SJSA1 (cell line): ENCODE results near the gene PELI2. TPM values are rescaled to one million over a fixed set of nuclear protein-coding genes. Genes with fewer than 3 reads are reported as not detected.
A peak's percentile ranks its signal among the peaks of the same experiment; 100 is the strongest.

Source experiments
- DNase-seq, 2 experiments: peaks; one replicate each; pipeline ENCODE4 v3.0.0-alpha.2; 2015 to 2020; ENCODE audit warnings: low spot score in 2 of 2, low read depth in 1 of 2
- H3K27ac ChIP-seq: fragments of 250-450 bp; sonication (Bioruptor Pico); 2 replicates; pipeline ENCODE4 v1.5.1; 2020; ENCODE audit warnings: mild to moderate bottlenecking, moderate library complexity
- H3K27me3 ChIP-seq: fragments of 250-450 bp; sonication (Bioruptor Pico); replicated peaks from 2 replicates; pipeline ENCODE4 v1.5.1; 2020; ENCODE audit warnings: mild to moderate bottlenecking, moderate library complexity
- H3K36me3 ChIP-seq: fragments of 250-450 bp; sonication (Bioruptor Pico); 2 replicates; pipeline ENCODE4 v1.5.1; 2020; ENCODE audit warnings: mild to moderate bottlenecking
- H3K4me1 ChIP-seq: fragments of 250-450 bp; sonication (Bioruptor Pico); replicated peaks from 2 replicates; pipeline ENCODE4 v1.6.1; 2021; ENCODE audit warnings: mild to moderate bottlenecking
- H3K4me3 ChIP-seq: fragments of 250-450 bp; sonication (Bioruptor Pico); 2 replicates; pipeline ENCODE4 v1.5.1; 2020; ENCODE audit warnings: mild to moderate bottlenecking
- H3K9me3 ChIP-seq: fragments of 250-450 bp; sonication (Bioruptor Pico); replicated peaks from 2 replicates; pipeline ENCODE4 v1.5.1; 2020; ENCODE audit warnings: mild to moderate bottlenecking
- total RNA-seq: library from RNA; depleted of rRNA; stranded (reverse); fragments of >200 nt; shearing (Covaris generic); gene quantifications from 2 replicates; pipeline ENCODE4 v1.2.3, GENCODE V29; 2014

Gene PELI2
- total RNA-seq, 1 experiment from 2014 or later, result 9.6 TPM

- H3K27ac ChIP-seq, result no peak overlapping the region
- H3K27me3 ChIP-seq, result no peaks in the 10 kb centered on the region
- no peaks in the 10 kb centered on the region for H3K9me3 ChIP-seq
- H3K4me3 ChIP-seq, result no peak overlapping the region
- no peak for DNase-seq
- no peaks in the 10 kb centered on the region for H3K4me1 ChIP-seq
- no peaks in the 10 kb centered on the region for H3K36me3 ChIP-seq
Measured at GRCh38 chr14:56138928-56139327, 20.7 kb downstream of the PELI2 start.

DNA sequence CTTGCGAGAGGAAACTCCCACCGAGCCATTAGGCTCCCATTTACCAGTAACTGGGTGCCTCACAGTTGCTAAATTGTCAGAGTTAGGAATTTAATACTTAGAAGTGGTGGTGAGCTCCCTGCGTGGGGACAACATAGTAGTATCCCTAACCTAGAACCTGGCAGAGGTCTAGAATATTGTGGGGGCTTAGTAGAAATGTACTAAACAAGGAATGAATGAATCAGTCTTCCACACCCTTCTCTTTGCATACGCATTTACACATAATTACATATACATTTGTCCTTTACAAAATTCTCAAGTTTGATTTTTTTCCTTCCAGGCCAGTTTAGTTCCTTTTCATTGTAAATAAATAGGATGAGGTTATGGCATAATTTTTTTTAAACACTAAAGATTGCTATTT is 24.1 kb downstream of the PELI2 start:
- Histone ChIP-seq H3K4me1 (peaks cover 13% of the 10 kb centered on the region), H3K9me3 (no peaks in the 10 kb centered on the region), H3K36me3 (no peaks in the 10 kb centered on the region), H3K27ac (no peak overlapping the region), H3K27me3 (no peaks in the 10 kb centered on the region), H3K4me3 (no peak overlapping the region)
- no peak for DNase-seq

DNA sequence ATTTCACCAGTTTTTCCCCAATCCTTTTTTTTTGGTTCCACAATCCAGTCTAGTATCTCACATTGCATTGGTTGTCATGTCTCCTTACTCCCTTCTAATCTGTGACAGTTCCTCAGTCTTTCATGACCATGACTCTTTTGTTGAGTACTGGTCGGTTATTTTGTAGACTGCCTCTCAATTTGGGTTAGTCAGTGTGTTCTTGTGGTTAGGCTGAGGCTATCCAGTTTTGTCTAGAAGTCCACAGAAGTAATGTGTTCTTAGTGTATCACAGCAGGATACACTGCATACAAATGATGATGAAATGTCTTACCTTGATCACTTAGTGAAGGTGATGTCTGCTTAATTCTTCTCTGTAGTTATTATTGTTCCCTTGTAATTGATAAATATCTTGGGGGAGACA is 24.8 kb downstream of the PELI2 start:
- no peaks in the 10 kb centered on the region for H3K36me3 ChIP-seq
- no peak overlapping the region for H3K27ac ChIP-seq
- no peak for DNase-seq
- H3K27me3 ChIP-seq, result no peaks in the 10 kb centered on the region
- H3K4me1 ChIP-seq, result peaks cover 13% of the 10 kb centered on the region
- no peak overlapping the region for H3K4me3 ChIP-seq
- no peaks in the 10 kb centered on the region for H3K9me3 ChIP-seq

- Histone ChIP-seq H3K27ac (no peak overlapping the region), H3K4me1 (peaks cover 13% of the 10 kb centered on the region), H3K4me3 (no peak overlapping the region), H3K27me3 (no peaks in the 10 kb centered on the region), H3K9me3 (no peaks in the 10 kb centered on the region), H3K36me3 (no peaks in the 10 kb centered on the region)
- no peak for DNase-seq
Measured at GRCh38 chr14:56144176-56144575, 26.0 kb downstream of the PELI2 start.

- no peak overlapping the region for H3K27ac ChIP-seq
- H3K36me3 ChIP-seq, result no peaks in the 10 kb centered on the region
- no peaks in the 10 kb centered on the region for H3K27me3 ChIP-seq
- H3K4me3 ChIP-seq, result no peak overlapping the region
- peaks cover 13% of the 10 kb centered on the region for H3K4me1 ChIP-seq
- DNase-seq, result no peak
- no peaks in the 10 kb centered on the region for H3K9me3 ChIP-seq
Measured at GRCh38 chr14:56145181-56145769, 27.1 kb downstream of the PELI2 start.

DNA sequence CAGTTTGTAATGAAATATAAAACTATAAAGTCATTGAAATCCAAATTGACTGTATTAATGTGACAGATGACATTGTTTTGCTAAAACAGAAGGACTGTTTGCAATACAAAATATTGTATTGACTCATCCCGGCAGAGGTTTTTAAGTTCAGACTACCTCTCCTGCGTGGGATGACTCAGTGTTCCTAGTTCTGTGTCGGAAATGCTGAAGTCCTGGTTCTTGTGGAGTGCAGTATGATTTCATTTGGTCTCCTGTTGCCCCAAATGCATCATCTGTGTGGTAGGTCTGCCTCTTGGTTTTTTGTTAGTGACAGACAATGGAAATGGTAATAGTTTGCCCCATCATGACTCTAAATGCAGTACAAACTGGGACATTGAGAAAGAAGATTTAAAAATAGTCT is 27.8 kb downstream of the PELI2 start:
- Histone ChIP-seq H3K36me3 (no peaks in the 10 kb centered on the region), H3K27me3 (no peaks in the 10 kb centered on the region), H3K27ac (no peak overlapping the region), H3K4me1 (peaks cover 13% of the 10 kb centered on the region), H3K9me3 (no peaks in the 10 kb centered on the region), H3K4me3 (no peak overlapping the region)
- peak in 1 of 2 experiments; percentile 38 for DNase-seq

DNA sequence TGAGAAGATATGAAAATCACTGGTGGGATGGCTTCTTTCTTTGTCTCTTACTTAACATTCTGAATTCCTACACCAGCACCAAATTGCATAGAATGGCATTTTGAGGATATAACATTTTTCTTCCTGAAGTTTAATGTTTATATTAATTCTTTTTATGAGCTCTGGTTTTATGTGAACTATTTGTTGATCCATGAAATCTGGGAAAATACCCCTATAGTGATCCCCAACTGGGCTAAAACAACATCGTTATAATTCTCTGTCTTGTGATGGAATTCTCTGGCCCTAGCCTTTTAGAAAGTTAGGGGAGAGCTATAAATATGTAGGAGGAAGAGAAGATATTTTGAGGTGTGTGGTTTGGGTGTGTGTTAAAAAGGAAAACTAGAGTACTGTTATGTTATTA is 29.2 kb downstream of the PELI2 start:
- Histone ChIP-seq H3K4me1 (peaks cover 13% of the 10 kb centered on the region), H3K4me3 (no peak overlapping the region), H3K36me3 (no peaks in the 10 kb centered on the region), H3K9me3 (no peaks in the 10 kb centered on the region), H3K27me3 (no peaks in the 10 kb centered on the region), H3K27ac (no peak overlapping the region)
- no peak for DNase-seq

DNA sequence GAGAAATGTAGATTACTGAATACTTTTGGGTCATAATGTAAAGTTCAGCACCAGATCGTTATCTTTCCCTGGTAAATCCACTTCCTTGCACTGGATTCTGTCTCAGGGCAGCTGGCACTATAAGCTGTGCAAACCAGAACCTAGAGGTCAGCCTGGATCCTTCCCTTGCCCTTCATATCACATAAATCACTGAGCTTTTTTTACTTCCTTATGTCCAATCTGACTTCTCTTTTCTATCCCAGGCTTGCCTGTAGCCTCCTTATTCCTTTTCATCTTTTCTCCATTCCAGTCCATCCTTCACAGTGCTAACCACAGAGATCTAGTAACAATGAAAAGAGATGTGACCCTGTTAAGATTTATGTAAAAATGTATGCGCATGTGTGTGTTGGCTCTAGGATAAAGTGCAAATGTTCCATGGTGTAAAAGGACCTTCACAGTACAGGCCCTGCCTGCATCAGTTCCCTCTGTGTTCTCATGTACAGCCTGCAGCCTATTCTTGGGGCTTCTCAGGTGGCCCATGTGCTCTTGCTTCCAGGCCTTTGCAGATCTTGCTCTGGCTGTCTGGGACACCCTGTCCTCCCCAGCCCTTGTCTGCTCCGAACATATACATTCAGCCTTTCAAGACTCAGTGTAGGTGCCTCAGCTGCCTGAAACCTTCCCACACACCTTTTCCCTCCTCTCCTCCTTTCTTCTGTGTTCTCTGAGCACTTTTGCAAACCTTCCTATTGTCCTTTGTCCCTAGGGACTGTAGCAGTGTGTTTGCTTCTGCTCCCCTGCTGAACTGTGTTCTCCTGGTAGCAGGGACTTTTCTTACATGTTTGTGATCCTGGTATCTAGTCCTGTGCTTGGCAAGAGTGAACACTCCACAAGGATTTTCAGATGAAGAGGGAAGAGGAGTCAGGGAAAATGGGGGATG is 30.0 kb downstream of the PELI2 start:
- Histone ChIP-seq H3K4me1 (peaks cover 13% of the 10 kb centered on the region), H3K9me3 (no peaks in the 10 kb centered on the region), H3K27me3 (no peaks in the 10 kb centered on the region), H3K4me3 (no peak overlapping the region), H3K36me3 (no peaks in the 10 kb centered on the region), H3K27ac (no peak overlapping the region)
- no peak for DNase-seq

GRCh38 chr14:56149151-56149550 is 30.9 kb downstream of the PELI2 start:
- H3K27me3 ChIP-seq, result no peaks in the 10 kb centered on the region
- no peaks in the 10 kb centered on the region for H3K36me3 ChIP-seq
- no peaks in the 10 kb centered on the region for H3K9me3 ChIP-seq
- peaks cover 13% of the 10 kb centered on the region for H3K4me1 ChIP-seq
- H3K27ac ChIP-seq, result no peak overlapping the region
- H3K4me3 ChIP-seq, result no peak overlapping the region
- DNase-seq, result no peak

GRCh38 chr14:56149995-56150394 is 31.8 kb downstream of the PELI2 start:
- DNase-seq, result no peak
- Histone ChIP-seq H3K36me3 (no peaks in the 10 kb centered on the region), H3K27ac (no peak overlapping the region)

GRCh38 chr14:56150645-56151345 is 32.6 kb downstream of the PELI2 start:
- H3K4me1 ChIP-seq, result peaks cover 9% of the 10 kb centered on the region
- no peak overlapping the region for H3K4me3 ChIP-seq
- H3K36me3 ChIP-seq, result no peaks in the 10 kb centered on the region
- no peaks in the 10 kb centered on the region for H3K9me3 ChIP-seq
- no peak for DNase-seq
- no peak overlapping the region for H3K27ac ChIP-seq
- H3K27me3 ChIP-seq, result no peaks in the 10 kb centered on the region

More at GRCh38 chr14:56149995-56150394, 31.8 kb downstream of the PELI2 start:
- H3K27me3 ChIP-seq, result no peaks in the 10 kb centered on the region
- no peak overlapping the region for H3K4me3 ChIP-seq
- no peaks in the 10 kb centered on the region for H3K9me3 ChIP-seq
- H3K4me1 ChIP-seq, result peaks cover 13% of the 10 kb centered on the region

- H3K27ac ChIP-seq, result no peak overlapping the region
- no peaks in the 10 kb centered on the region for H3K27me3 ChIP-seq
- H3K4me3 ChIP-seq, result no peak overlapping the region
- H3K36me3 ChIP-seq, result no peaks in the 10 kb centered on the region
- no peaks in the 10 kb centered on the region for H3K9me3 ChIP-seq
- no peak for DNase-seq
- H3K4me1 ChIP-seq, result peaks cover 7% of the 10 kb centered on the region; the same call in 1 of the 2 replicates
Measured at GRCh38 chr14:56152221-56152620, 34.0 kb downstream of the PELI2 start.

- no peak for DNase-seq
- no peaks in the 10 kb centered on the region for H3K36me3 ChIP-seq
- no peaks in the 10 kb centered on the region for H3K27me3 ChIP-seq
- H3K4me3 ChIP-seq, result no peak overlapping the region
- peaks cover 7% of the 10 kb centered on the region; the same call in 1 of the 2 replicates for H3K4me1 ChIP-seq
- H3K27ac ChIP-seq, result no peak overlapping the region
- no peaks in the 10 kb centered on the region for H3K9me3 ChIP-seq
Measured at GRCh38 chr14:56153267-56153666, 35.1 kb downstream of the PELI2 start.

DNA sequence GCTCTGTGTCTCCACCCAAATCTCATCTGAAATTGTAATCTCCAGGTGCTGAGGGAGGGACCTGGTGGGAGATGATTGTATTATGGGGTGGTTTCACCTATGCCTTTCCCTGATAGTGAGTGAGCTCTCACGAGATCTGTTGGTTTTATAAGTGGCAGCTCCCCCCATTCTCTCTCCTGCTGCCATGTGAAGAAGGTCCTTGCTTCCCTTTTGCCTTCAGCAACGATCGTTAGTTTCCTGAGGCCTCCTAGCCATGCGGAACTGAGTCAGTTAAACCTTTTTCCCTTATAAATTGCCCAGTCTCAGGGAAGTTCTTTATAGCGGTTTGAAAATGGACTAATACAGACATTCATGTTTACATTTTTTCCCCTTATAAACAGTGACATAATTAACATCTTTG is 36.1 kb downstream of the PELI2 start:
- no peak for DNase-seq
- no peaks in the 10 kb centered on the region for H3K27me3 ChIP-seq
- no peaks in the 10 kb centered on the region for H3K36me3 ChIP-seq
- no peak overlapping the region for H3K4me3 ChIP-seq
- H3K27ac ChIP-seq, result no peak overlapping the region
- H3K4me1 ChIP-seq, result peaks cover 7% of the 10 kb centered on the region; the same call in 1 of the 2 replicates
- H3K9me3 ChIP-seq, result no peaks in the 10 kb centered on the region
